ENCODE measurements around the gene TEX10.

- TF ChIP-seq, protein P1, sequence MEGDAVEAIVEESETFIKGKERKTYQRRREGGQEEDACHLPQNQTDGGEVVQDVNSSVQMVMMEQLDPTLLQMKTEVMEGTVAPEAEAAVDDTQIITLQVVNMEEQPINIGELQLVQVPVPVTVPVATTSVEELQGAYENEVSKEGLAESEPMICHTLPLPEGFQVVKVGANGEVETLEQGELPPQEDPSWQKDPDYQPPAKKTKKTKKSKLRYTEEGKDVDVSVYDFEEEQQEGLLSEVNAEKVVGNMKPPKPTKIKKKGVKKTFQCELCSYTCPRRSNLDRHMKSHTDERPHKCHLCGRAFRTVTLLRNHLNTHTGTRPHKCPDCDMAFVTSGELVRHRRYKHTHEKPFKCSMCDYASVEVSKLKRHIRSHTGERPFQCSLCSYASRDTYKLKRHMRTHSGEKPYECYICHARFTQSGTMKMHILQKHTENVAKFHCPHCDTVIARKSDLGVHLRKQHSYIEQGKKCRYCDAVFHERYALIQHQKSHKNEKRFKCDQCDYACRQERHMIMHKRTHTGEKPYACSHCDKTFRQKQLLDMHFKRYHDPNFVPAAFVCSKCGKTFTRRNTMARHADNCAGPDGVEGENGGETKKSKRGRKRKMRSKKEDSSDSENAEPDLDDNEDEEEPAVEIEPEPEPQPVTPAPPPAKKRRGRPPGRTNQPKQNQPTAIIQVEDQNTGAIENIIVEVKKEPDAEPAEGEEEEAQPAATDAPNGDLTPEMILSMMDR (IDR thresholded peaks at IDR 0.05), result no peak
- no peak for TF ChIP-seq POLR2A (IDR thresholded peaks at IDR 0.05)
These were observed 57.5 kb downstream of the TEX10 start for GRCh38 chr9:100295240-100295639.
